PC-9 (cell line): ENCODE data around the gene TMEM234.

Source experiments
- CTCF ChIP-seq: fragments of 200-600 bp; sonication (generic); conservative IDR thresholded peaks from 2 replicates; pipeline ENCODE4 v1.6.1; 2017; ENCODE audit warnings: mixed run types, antibody characterized with exemption, mild to moderate bottlenecking, moderate library complexity
- EZH2 ChIP-seq: fragments of 200-600 bp; sonication (generic); IDR thresholded peaks from 2 replicates; pipeline ENCODE4 v1.8.0; 2017; ENCODE audit warnings: antibody characterized with exemption, low read depth

- TF ChIP-seq EZH2: no peak
- TF ChIP-seq CTCF: no peak
These were observed 17.2 kb downstream of the TMEM234 start for GRCh38 chr1:32204943-32205361.
